Measurements from ENCODE around the gene GTSF1L.

DNA sequence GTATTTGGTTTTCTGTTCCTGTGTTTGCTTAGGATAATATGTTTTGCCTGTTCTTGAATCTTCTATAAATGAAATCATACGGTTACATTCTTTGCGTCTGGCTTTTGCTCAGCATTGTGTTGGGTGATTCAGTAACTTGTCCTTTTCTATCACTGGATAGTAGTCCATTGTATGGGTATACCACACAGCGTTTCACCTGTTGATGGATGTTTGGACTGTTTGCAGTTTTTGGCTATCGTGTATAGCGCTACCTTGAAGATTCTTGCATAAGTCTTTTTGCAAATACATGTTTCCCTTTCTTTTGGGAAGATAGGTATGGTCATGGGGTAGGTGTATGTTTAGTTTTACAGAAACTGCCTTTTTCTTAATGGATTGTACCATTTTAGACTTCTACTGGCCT lies 50.4 kb downstream of the GTSF1L start:
- TF ChIP-seq, protein P1, sequence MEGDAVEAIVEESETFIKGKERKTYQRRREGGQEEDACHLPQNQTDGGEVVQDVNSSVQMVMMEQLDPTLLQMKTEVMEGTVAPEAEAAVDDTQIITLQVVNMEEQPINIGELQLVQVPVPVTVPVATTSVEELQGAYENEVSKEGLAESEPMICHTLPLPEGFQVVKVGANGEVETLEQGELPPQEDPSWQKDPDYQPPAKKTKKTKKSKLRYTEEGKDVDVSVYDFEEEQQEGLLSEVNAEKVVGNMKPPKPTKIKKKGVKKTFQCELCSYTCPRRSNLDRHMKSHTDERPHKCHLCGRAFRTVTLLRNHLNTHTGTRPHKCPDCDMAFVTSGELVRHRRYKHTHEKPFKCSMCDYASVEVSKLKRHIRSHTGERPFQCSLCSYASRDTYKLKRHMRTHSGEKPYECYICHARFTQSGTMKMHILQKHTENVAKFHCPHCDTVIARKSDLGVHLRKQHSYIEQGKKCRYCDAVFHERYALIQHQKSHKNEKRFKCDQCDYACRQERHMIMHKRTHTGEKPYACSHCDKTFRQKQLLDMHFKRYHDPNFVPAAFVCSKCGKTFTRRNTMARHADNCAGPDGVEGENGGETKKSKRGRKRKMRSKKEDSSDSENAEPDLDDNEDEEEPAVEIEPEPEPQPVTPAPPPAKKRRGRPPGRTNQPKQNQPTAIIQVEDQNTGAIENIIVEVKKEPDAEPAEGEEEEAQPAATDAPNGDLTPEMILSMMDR (conservative IDR thresholded peaks at IDR 0.05; ENCODE audit: low read depth, low read length): no peak
- no peak for TF ChIP-seq EZH2 (IDR thresholded peaks at IDR 0.05; ENCODE audit: borderline replicate concordance, low read depth, low read length, poor library complexity, severe bottlenecking)
